Stimulated activated naive CD8-positive, alpha-beta T cell treated with anti-CD3 and anti-CD28 coated beads, Interleukin-15, Interleukin-2, amounts not matched to agents 100 ng/mL and 50 ng/mL, for 24 hours (primary cell): ENCODE measurements around the gene PTPRB.
"Not testable (repeated sequence)": the region's sequence is repeated elsewhere in the genome, so short reads cannot be mapped to it uniquely, and the experiment has no call there.

Experiments used
- H3K27ac Mint-ChIP-seq: one replicate; pipeline ENCODE4 v1.8.0; 2021; ENCODE audit warnings: mild to moderate bottlenecking, mixed read lengths
- H3K27me3 Mint-ChIP-seq: one replicate; pipeline ENCODE4 v1.8.0; 2021; ENCODE audit warnings: mixed read lengths
- H3K36me3 Mint-ChIP-seq: one replicate; pipeline ENCODE4 v1.8.0; 2021; ENCODE audit warnings: low read depth, mixed read lengths
- H3K4me1 Mint-ChIP-seq: one replicate; pipeline ENCODE4 v1.8.0; 2021; ENCODE audit warnings: low read depth, mixed read lengths
- H3K4me3 Mint-ChIP-seq: one replicate; pipeline ENCODE4 v1.8.0; 2021; ENCODE audit warnings: mild to moderate bottlenecking, mixed read lengths
- H3K9me3 Mint-ChIP-seq: one replicate; pipeline ENCODE4 v1.8.0; 2021; ENCODE audit warnings: mixed read lengths

PTPRB gene

DNA sequence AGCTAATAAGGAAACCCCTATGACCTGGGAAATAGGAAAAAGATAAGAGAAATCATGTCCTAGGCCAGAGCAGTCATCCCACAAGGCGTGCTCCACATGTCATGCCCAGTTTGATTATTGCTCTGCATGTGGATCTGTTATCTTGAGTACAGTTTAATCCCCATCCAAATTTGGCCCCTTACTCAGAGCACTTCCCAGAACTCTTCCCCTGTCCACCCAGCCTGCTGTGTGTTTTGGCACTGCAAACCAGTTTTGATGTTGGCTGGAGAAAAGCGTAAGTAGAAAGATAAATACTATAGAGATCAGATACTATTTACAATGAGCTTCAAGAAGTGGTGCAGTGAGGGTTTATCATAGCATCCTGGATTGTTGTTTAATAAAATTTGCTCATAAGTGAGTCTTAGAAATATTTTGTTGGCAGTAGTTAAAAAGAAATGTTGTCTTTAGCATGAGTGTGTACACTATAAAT, 83.8 kb downstream of the PTPRB start:
- Mint-ChIP-seq H3K4me1 (no peaks in the 10 kb centered on the region), H3K27me3 (peaks cover 3% of the 10 kb centered on the region), H3K9me3 (no peaks in the 10 kb centered on the region), H3K27ac (no peak overlapping the region), H3K36me3 (no peaks in the 10 kb centered on the region), H3K4me3 (no peak overlapping the region)

DNA sequence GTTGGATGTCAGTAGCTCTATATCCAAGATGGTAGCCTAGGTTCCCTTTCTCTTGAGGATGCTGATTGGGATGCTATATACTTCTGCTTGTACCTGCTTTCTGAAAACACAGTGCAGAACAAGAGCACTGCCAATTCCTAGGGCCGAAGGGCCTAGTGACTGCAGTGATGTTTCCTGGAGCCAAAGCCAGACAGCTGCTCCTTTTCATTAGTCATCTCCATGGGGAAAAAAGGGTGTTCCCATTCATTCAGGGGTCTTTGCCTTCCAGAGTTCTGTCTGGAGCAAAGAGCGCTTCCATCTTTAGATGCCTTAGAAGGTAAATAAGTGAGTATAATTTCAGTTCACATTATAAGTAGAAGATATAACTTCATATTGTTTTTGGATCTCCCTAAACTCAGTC, 85.5 kb downstream of the PTPRB start:
- Mint-ChIP-seq H3K4me1 (no peaks in the 10 kb centered on the region), H3K27me3 (peaks cover 6% of the 10 kb centered on the region), H3K4me3 (no peak overlapping the region), H3K9me3 (no peaks in the 10 kb centered on the region), H3K27ac (no peak overlapping the region), H3K36me3 (no peaks in the 10 kb centered on the region)

DNA sequence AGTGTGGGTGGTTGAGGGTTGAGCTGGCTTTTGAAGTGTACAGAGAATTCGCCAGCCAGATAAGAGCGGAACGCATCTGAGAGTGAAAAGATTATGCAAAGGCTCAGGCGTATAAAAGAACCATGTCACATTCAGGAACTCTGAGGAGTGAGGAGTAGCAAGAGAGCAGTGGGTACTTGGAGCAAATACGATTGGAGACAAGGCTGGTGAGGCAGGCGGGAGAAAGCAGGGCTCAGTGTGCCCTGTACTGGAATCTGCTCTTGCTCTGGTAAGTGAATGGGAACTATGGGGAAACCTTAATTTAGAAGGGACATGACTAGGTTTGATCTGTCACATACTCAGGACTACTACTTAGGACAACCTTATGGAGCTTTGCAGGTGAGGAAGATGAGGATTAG, 87.0 kb downstream of the PTPRB start:
- Mint-ChIP-seq H3K4me1 (no peaks in the 10 kb centered on the region), H3K4me3 (no peak overlapping the region), H3K27ac (no peak overlapping the region), H3K9me3 (no peaks in the 10 kb centered on the region), H3K27me3 (peaks cover 6% of the 10 kb centered on the region), H3K36me3 (no peaks in the 10 kb centered on the region)

DNA sequence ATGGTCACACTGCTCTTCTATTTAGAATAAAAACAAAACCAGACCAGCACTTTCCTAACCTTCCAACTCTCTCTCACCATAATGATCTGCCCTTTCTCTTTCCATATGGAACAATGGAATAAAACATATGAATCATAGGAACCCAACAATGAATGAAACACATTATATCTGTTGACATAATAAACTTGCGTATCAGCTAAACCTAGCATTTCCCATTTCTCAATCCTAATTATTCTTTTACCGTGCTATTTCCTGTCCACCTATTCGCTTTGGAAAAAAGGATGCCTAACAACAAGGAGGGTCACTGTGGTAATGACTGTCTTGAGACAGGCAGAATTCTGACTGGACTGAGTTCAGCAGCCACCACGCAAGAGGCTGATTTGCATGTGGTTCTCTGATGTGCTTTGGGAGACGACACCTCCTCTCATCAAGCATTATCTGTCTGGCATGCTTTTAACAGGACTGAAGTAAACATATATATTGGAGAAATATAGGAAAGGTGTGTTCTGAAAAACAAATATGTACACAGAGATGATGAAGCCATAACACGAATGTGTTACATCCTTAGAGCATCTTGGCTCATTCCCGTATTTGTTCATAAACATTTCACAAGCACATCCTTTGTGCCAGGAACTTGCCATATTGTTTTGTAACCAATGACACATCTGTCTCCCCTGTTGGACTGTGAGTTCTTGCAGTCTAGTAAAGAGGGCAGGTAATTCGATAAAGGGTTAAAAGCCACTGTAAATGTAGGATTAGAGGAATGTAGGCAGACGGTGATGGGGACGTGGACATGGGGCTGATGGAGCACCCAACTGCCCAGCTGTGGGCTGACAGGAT, 87.7 kb downstream of the PTPRB start:
- H3K4me1 Mint-ChIP-seq = no peaks in the 10 kb centered on the region
- no peak overlapping the region for H3K4me3 Mint-ChIP-seq

DNA sequence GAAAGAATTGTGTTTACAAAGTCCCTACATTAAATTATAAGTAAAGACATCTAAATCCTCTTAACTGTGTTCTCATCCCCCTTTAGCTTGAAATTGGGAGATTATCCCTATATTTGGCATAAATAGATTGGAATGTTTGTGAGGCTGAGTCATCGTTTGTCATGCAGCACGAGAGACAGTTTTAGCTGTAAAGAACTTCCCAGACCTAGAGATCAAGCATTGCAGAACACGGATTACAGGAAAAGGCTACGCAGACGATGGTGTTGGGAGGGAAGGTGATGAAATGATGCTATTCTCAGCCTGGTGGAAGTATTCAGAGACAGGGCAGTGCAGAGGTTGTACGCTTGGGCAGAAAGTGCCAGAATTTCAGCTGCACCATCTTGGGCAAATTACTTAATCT, 93.8 kb downstream of the PTPRB start:
- no peaks in the 10 kb centered on the region for H3K4me1 Mint-ChIP-seq
- H3K36me3 Mint-ChIP-seq = no peaks in the 10 kb centered on the region
- H3K9me3 Mint-ChIP-seq = no peaks in the 10 kb centered on the region
- no peak overlapping the region for H3K4me3 Mint-ChIP-seq
- H3K27me3 Mint-ChIP-seq = peaks cover 14% of the 10 kb centered on the region
- no peak overlapping the region for H3K27ac Mint-ChIP-seq

More for the DNA sequence above, 87.7 kb downstream of the PTPRB start:
- Mint-ChIP-seq H3K36me3 (no peaks in the 10 kb centered on the region), H3K27me3 (peaks cover 10% of the 10 kb centered on the region), H3K27ac (no peak overlapping the region), H3K9me3 (no peaks in the 10 kb centered on the region)

DNA sequence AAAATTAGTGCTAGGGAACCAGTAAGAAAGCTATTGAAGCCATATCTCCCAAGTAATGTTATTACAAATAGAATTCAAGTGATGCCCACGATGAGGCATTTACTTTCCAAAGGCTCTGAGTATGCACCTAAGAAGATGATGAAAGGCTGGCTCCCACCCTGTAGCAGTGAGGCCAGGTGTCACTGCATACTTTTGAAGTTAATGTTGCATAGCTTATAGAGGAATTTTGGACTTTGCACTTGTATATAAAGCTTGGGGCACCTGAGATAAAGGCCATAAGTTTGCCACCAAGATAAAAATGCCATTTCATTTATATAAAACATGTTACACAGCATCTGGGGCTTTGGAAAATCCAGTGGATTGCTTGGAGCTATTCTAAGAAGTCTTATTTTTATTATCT, 96.2 kb downstream of the PTPRB start:
- H3K4me3 Mint-ChIP-seq = no peak overlapping the region
- H3K27ac Mint-ChIP-seq = no peak overlapping the region
- H3K4me1 Mint-ChIP-seq = no peaks in the 10 kb centered on the region
- H3K27me3 Mint-ChIP-seq = peaks cover 11% of the 10 kb centered on the region
- no peaks in the 10 kb centered on the region for H3K36me3 Mint-ChIP-seq
- no peaks in the 10 kb centered on the region for H3K9me3 Mint-ChIP-seq

DNA sequence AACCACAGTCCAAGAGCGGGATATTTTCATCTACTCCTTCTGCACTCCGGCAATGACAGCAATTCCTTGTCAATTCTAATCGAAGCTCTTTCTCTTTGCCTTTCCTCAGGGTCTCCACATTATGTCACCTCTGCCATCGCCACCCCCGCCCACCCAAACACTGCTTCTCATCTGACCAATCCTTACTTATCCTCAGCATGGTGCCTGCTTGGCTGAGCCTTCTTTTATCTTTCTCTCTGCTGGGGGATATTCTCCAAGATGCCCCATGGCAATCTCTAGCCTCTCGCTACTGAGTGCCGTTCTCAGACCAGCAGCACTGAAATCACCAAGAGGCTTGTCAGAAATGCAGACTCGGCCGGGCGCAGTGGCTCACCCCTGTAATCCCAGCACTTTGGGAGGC, 100.6 kb downstream of the PTPRB start:
- Mint-ChIP-seq H3K4me1 (no peaks in the 10 kb centered on the region), H3K4me3 (no peak overlapping the region), H3K36me3 (no peaks in the 10 kb centered on the region), H3K9me3 (no peaks in the 10 kb centered on the region), H3K27me3 (peaks cover 6% of the 10 kb centered on the region), H3K27ac (no peak overlapping the region)

DNA sequence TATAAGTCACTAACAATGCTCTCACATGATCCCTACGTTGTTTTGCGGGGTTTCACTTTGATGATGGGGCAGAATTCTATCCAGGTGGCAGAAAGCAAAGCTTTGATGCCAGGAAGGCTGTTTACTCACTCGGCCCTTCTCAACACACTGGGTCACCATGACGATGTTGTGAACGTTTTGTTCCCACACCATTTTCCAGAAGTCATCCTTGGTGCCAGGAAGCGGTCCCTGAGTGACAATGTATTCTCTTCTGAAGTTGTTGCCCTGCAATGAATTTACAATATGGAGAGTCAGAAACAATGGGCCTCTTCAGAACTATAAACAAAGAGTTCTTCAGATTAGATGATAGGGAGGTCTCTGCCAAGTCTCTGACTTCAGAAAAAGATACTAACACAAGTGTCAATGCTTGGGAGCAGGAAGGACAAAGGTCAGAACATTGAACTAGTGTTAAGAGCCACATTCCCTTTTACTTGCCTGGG, 101.3 kb downstream of the PTPRB start:
- H3K4me1 Mint-ChIP-seq = no peaks in the 10 kb centered on the region
- H3K9me3 Mint-ChIP-seq = no peaks in the 10 kb centered on the region
- no peaks in the 10 kb centered on the region for H3K36me3 Mint-ChIP-seq
- no peak overlapping the region for H3K27ac Mint-ChIP-seq
- peaks cover 6% of the 10 kb centered on the region for H3K27me3 Mint-ChIP-seq
- no peak overlapping the region for H3K4me3 Mint-ChIP-seq

DNA sequence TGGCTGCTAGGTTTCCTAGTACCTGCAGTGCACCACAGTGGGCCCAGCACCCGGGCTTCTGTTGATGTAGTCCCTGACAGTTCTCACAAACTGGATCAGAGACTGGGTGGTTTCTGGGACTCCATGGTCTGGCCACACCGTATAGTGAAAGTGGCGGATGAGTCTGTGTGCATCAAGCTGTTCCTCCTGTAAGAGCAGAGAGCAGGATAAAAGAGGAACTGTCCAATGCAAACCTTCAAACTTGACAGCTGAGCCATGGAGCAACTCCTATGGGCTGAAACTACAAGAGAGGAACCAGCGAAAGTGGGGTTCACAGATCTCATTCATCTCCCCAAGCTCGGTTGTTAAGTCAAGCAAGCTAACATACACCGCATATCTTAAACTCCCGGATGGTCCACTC, 102.8 kb downstream of the PTPRB start:
- no peaks in the 10 kb centered on the region for H3K4me1 Mint-ChIP-seq
- H3K27ac Mint-ChIP-seq = no peak overlapping the region
- H3K27me3 Mint-ChIP-seq = no peaks in the 10 kb centered on the region
- H3K4me3 Mint-ChIP-seq = no peak overlapping the region
- H3K36me3 Mint-ChIP-seq = no peaks in the 10 kb centered on the region
- H3K9me3 Mint-ChIP-seq = no peaks in the 10 kb centered on the region

DNA sequence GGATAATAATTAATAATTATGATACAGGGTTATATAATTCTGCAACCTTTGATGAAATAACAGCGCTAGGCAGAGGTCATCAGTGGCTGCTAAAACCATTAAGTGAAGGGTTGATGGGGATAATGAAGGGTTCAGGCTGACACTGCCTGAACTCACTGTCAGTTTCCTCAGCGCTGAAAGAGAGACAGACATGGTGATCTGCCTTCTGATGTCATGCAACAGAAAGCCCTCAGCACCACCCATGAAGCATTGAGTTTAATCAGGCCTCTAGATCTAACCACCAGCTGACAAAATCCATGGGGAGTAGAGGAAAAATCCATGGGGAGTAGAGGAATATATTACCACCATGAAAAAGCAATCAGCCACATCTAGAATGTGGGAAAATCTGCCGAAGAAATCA, 107.6 kb downstream of the PTPRB start:
- no peak overlapping the region for H3K4me3 Mint-ChIP-seq
- no peaks in the 10 kb centered on the region for H3K9me3 Mint-ChIP-seq
- no peaks in the 10 kb centered on the region for H3K4me1 Mint-ChIP-seq
- H3K36me3 Mint-ChIP-seq = no peaks in the 10 kb centered on the region
- no peak overlapping the region for H3K27ac Mint-ChIP-seq
- H3K27me3 Mint-ChIP-seq = no peaks in the 10 kb centered on the region

DNA sequence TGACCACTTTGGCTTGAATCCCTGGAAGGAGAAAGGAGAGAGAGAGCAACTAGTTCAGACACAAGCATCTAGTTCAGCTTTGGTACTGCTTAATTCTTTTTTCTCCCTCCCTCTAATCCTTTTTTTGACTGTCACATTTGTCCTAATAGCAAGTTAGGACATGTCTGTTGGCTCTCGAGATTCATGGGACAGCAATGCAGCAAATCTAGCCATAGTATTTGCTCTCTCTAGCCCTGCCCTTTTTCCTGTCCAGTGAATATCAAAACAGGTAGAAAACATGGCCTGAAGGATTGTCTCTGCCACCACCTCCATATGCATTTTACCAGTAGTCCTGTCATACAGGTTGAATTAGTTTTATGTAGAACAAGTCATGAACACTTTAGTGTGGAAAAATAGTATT, 116.4 kb downstream of the PTPRB start:
- no peaks in the 10 kb centered on the region for H3K36me3 Mint-ChIP-seq
- H3K9me3 Mint-ChIP-seq = peaks cover 3% of the 10 kb centered on the region
- no peak overlapping the region for H3K4me3 Mint-ChIP-seq
- no peaks in the 10 kb centered on the region for H3K4me1 Mint-ChIP-seq
- H3K27ac Mint-ChIP-seq = no peak overlapping the region
- peaks cover 3% of the 10 kb centered on the region for H3K27me3 Mint-ChIP-seq

DNA sequence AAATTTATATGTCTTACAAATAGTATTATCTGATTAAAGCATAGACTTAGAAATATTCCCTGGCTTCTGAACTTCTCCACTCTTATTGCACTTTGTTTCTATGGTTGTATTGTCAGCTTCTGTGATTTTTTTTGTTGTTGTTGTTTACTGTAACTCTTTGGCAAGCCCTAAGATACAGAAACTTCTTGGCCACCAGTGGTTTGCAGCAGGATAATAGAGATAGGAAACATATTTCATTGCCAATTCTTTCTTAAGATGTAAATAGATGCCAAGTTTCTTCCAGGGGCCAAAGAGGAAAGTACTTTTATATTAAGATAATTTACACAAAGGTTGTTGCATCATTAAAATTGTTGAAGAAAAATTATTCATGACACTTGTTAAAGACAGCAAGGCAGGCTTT, 123.8 kb downstream of the PTPRB start:
- H3K4me3 Mint-ChIP-seq = no peak overlapping the region
- H3K9me3 Mint-ChIP-seq = no peaks in the 10 kb centered on the region
- H3K27ac Mint-ChIP-seq = no peak overlapping the region
- no peaks in the 10 kb centered on the region for H3K4me1 Mint-ChIP-seq
- peaks cover 6% of the 10 kb centered on the region for H3K27me3 Mint-ChIP-seq
- H3K36me3 Mint-ChIP-seq = no peaks in the 10 kb centered on the region

DNA sequence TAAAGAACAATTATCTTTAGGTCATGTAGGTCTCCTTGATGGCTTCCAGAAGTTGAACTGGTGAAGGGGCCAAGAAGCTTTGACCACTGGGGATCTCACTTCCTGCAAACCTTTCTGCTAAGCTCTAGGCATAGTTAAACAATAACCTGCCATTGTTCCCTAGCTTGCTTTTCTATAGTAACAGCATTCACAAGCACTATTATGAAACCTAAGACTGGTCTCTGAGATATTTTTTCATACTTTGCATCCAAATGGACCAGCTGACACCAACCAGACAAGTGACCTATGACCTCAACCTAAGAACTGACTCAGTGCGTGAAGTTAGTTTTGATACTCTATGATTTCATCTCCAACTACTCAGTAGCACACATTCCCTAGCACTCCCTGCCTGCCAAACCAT, 129.1 kb downstream of the PTPRB start:
- no peaks in the 10 kb centered on the region for H3K4me1 Mint-ChIP-seq
- H3K27me3 Mint-ChIP-seq = peaks cover 6% of the 10 kb centered on the region
- no peaks in the 10 kb centered on the region for H3K9me3 Mint-ChIP-seq
- H3K4me3 Mint-ChIP-seq = no peak overlapping the region
- H3K27ac Mint-ChIP-seq = no peak overlapping the region
- H3K36me3 Mint-ChIP-seq = no peaks in the 10 kb centered on the region

DNA sequence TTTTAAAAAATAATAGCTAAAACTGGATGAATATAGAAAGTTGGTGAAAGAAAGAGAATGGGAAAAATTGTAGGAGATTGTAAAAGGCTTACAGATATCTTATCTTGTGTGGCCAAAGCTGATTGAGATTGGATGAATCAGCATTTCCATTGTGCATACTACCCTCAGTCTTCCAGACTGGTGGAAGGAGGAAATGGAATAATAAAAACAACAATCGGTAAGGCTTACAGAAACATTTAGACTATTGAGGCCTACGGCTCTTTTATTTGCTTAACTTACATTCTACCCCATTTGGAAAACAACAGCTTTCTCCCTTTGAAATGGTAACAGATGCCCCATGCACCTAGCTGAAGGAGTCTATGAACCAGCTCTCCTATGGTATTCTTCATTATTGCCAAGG, 129.8 kb downstream of the PTPRB start:
- H3K4me3 Mint-ChIP-seq = no peak overlapping the region
- no peaks in the 10 kb centered on the region for H3K36me3 Mint-ChIP-seq
- no peaks in the 10 kb centered on the region for H3K9me3 Mint-ChIP-seq
- H3K27me3 Mint-ChIP-seq = peaks cover 6% of the 10 kb centered on the region
- no peak overlapping the region for H3K27ac Mint-ChIP-seq
- no peaks in the 10 kb centered on the region for H3K4me1 Mint-ChIP-seq

DNA sequence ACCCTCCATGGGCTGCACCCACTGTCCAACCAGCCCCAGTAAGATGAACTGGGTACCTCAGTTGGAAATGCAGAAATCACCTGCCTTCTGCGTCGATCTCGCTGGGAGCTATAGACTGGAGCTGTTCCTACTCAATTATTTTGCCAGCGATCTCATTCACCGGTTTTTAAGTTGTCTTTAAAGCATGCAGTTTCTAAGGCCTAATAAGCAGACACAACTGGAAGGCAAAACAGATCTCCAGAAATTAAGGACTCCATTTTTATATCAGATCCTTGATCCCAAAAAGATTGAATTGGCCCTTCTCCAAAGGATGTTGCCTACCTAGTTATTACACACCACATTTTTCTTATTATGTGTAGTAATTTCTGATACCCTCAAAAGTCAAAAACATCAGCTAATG, 139.7 kb downstream of the PTPRB start:
- H3K27me3 Mint-ChIP-seq = peaks cover 11% of the 10 kb centered on the region
- H3K27ac Mint-ChIP-seq = no peak overlapping the region
- no peaks in the 10 kb centered on the region for H3K36me3 Mint-ChIP-seq
- H3K4me3 Mint-ChIP-seq = no peak overlapping the region
- H3K9me3 Mint-ChIP-seq = peaks cover 8% of the 10 kb centered on the region
- H3K4me1 Mint-ChIP-seq = no peaks in the 10 kb centered on the region

DNA sequence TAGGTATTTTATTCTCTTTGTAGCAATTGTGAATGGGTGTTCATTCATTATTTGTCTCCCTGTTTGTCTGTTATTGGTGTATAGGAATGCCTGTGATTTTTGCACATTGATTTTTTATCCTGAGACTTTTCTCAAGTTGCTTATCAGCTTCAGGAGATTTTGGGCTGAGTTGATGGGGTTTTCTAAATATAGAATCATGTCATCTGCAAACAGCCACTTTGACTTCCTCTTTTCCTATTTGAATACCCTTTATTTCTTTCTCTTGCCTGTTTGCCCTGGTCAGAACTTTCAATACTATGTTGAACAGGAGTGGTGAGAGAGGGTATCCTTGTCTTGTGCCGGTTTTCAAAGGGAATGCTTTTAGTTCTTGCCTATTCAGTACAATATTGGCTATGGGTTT, 144.3 kb downstream of the PTPRB start:
- H3K36me3 Mint-ChIP-seq, H3K4me3 Mint-ChIP-seq, H3K9me3 Mint-ChIP-seq, H3K4me1 Mint-ChIP-seq, H3K27ac Mint-ChIP-seq: not testable (repeated sequence)
- peaks cover 15% of the 10 kb centered on the region for H3K27me3 Mint-ChIP-seq
